GM21576 (cell line): ENCODE data around the gene SPOCD1.
"Not testable (repeated sequence)": the region's sequence is repeated elsewhere in the genome, so short reads cannot be mapped to it uniquely, and the experiment has no call there.

Experiments used
- ATAC-seq: cut with Tn5 transposase; IDR thresholded peaks from one replicate; pipeline ENCODE4 v1.9.1; 2021; ENCODE audit warnings: mild to moderate bottlenecking, moderate library complexity; ENCODE audit not compliant: unreplicated experiment

Gene SPOCD1

GRCh38 chr1:31830065-31830464 is 14.2 kb upstream of the SPOCD1 start:
- ATAC-seq = no peak

- no peak for ATAC-seq
Observed at GRCh38 chr1:31828926-31829690, 13.3 kb upstream of the SPOCD1 start.

- ATAC-seq = no peak
Observed at GRCh38 chr1:31828341-31828740, 12.5 kb upstream of the SPOCD1 start.

DNA sequence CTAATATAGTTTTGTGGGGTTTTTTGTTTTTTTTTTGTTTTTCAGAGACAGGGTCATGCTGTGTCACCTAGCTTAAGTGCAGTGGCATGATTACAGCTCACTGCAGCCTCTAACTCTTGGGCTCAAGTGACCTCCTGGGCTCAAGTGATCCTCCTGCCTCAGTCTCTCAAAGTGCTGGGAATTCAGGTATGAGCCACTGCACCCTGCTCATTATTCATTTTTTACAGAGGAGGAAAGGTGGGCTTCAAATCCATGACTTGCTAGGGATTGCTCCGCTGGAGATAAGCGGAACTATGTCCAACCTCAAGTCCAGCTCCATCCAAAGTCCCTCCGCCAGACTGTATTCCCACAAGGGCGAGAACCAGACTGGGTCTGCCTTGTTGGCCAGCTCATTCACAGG is 8.0 kb upstream of the SPOCD1 start:
- no peak for ATAC-seq

- ATAC-seq = no peak
Observed at GRCh38 chr1:31822766-31823165, 6.9 kb upstream of the SPOCD1 start.

GRCh38 chr1:31820196-31820595 is 4.4 kb upstream of the SPOCD1 start:
- ATAC-seq = not testable (repeated sequence)

DNA sequence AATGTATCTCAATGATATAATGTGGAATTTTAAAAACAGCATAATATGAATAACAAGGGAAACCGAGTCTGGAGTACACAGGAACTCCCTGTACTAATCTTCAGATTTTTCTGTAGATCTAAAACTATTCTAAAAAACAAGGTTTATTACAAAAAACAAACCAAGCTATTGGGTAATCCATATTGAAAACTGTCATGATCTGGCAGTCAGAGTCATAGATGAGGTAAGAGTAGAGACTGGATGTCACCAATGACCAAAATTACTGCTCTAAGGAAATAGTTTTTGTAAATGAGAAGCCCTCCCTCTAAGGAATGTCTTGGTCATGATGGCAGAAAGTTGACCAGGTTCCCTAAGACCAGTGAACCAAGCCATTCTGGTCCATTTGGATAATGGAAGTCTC is 2.4 kb upstream of the SPOCD1 start:
- no peak for ATAC-seq

DNA sequence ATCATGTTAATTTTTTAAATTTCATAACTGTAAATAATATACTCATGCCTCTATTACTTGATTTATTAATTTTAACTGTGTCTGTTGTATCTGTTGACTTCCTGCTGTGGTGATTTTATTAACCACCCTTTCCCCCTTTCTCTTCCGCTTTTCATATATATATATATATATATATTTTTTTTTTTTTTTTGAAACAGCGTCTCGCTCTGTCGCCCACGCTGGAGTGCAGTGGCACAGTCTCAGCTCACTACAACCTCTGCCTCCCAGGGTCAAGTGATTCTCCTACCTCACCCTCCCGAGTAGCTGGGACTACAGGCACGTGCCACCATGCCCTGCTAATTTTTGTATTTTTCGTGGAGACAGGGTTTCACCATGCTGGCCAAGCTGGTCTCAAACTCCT is 1.1 kb upstream of the SPOCD1 start:
- not testable (repeated sequence) for ATAC-seq

DNA sequence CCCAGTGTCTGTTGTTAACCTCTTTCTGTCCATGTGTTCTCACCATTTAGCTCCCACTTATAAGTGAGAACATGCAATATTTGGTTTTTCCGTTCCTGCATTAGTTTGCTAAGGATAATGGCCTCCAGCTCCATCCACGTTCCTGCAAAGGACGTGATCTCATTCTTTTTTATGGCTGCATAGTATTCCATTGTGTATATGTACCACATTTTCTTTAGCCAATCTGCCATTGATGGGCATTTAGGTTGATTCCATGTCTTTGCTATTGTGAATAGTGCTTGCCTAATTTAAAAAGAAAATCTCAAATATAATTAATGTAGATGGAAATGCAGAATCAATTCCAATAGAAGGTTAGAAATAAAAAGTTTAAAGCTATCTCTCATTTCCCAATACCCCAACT is 679 bp upstream of the SPOCD1 start:
- not testable (repeated sequence) for ATAC-seq

DNA sequence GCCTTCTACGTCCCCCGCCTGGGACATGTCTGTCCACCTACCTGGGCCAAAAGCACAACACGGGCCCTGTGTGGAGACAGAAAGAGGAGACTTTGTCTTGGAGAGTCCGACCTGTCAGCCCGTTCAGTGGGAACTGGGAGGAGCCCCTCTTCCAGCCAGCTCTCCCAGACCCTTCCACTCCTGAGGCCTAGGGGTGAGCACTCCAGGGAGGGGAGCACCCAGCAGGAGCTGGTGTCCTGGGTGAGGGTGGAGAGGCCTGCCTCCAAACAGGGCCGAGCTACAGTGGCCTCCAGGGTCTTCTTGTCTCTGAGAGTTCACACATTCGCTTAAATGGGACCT is 546 bp downstream of the SPOCD1 start:
- ATAC-seq = no peak

- ATAC-seq = no peak
Observed at GRCh38 chr1:31814631-31815306, 1.1 kb downstream of the SPOCD1 start.

- no peak for ATAC-seq
Observed at GRCh38 chr1:31814041-31814511, 1.7 kb downstream of the SPOCD1 start.

DNA sequence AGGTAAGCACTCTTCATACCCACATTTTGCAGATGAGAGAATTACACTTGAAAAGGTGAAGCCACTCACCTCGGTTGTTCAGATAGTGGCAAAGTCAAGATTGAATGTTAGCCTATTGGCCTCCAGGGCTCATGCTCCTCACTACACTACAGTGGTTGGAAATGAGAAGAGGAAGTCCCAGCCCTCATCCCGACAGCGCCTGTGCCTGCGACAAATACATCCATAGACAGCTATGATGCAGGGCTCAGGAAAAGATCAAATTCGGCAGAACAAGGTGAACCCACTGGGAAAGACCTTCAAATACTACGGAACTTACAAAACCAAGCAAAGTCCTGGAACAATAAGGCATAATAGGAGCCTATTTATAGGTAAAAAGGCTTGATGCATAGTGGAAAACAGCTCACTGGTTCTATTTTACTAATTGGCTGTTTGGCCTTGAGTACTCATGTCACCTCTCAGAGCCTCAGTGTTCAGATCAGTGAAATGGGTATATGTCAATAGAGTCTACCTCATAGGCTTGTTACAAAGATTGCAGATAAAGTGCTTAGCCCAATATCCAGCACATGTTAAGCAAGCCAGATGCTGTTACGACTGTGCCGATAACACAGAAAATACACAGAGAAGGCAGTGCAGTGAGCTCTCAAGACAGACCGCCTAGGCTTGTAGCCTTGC is 3.5 kb downstream of the SPOCD1 start:
- no peak for ATAC-seq

DNA sequence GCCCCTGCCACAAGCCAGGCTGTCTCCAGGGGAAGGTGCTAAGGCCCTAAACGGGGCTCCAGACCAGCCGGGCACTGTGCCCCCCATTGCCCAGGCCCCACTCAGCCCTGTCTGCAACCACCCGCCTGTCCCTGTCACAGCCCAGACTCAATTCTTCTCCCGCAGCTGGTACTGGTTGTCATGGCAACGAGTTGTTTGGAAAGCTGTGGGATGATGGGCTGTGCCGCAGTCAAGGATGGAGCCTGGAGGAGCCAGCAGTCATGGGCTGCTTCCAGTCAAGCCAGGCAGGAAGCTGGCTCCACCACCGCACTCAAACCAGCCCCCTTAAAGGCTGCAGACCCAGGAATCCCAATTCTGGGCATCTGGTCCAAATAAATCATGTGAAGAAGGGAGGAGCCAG is 4.2 kb downstream of the SPOCD1 start:
- no peak for ATAC-seq

- ATAC-seq = no peak
Observed at GRCh38 chr1:31809698-31810097, 6.1 kb downstream of the SPOCD1 start.

GRCh38 chr1:31807273-31808048 is 8.4 kb downstream of the SPOCD1 start:
- ATAC-seq = no peak

GRCh38 chr1:31805318-31805717 is 10.5 kb downstream of the SPOCD1 start:
- no peak for ATAC-seq

DNA sequence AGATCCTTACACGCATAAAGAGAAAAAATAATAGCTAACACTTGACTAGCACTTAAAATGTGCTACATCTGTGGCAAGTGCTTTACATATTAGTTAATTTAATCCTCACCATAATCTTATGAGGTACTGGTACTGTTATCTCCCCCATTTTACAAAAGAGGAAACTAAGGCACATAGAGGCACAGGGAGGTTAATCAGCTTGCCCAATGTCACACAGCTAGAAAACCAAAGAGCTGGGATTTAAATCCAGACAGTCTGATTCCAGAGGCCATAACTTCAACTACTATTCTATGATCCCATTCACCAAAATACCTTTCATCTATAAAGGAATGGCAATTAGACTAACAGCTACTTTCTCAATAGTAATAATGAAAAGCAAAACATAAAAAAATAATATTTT is 11.7 kb downstream of the SPOCD1 start:
- no peak for ATAC-seq

GRCh38 chr1:31803610-31804009 is 12.2 kb downstream of the SPOCD1 start:
- ATAC-seq = no peak

- no peak for ATAC-seq
Observed at GRCh38 chr1:31802190-31803150, 13.4 kb downstream of the SPOCD1 start.
